GM12865 (cell line): ENCODE results near the gene PCDHAC1.
"Not testable (repeated sequence)": the region's sequence is repeated elsewhere in the genome, so short reads cannot be mapped to it uniquely, and the experiment has no call there.

Experiments used
- DNase-seq: peaks from one replicate; pipeline ENCODE4 v3.0.0; 2010; ENCODE audit warnings: low read depth
- H3K4me3 ChIP-seq: 2 replicates; pipeline ENCODE4 v1.5.1; 2011; ENCODE audit warnings: mild to moderate bottlenecking, low read depth, low read length, control low read depth
- TF ChIP-seq, protein P1 (sequence below): IDR thresholded peaks from 2 replicates; pipeline ENCODE4 v1.5.1; 2011; ENCODE audit warnings: low read length, control low read depth, low read depth, inconsistent platforms; ENCODE audit not compliant: insufficient read depth; ENCODE audit errors: missing control alignments

PCDHAC1 gene, protein sequence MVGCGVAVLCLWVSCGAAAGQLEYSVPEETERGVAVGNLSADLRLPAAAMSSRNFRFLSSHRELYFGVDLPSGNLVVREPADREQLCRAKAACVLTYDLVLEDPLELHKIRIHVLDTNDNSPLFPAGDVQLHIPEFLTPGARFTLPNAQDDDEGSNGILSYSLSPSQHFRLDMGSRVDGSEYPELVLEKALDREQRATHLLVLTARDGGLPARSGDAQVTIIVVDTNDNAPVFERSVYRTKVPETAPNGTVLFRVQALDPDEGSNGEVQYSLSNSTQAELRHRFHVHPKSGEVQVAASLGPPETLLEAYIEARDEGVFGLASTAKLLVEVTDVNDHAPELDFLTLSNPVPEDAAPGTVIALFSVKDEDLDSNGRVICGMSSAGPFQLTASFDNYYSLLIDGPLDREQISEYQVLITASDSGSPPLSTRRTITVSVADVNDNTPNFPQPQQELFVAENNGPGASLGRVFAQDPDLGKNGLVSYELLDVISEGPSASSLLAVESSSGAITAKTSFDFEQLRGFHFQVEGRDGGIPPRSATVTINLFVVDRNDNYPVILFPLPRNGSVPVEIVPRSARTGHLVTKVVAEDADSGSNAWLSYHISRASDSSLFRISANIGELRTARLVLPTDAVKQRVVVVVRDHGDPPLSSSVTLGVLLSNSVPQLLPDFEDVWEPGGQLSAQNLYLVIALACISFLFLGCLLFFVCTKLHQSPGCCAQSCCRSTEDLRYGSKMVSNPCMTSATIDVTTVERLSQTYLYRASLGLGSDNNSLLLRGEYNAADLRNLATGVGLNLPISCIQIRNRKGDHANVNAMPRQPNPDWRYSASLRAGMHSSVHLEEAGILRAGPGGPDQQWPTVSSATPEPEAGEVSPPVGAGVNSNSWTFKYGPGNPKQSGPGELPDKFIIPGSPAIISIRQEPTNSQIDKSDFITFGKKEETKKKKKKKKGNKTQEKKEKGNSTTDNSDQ

DNA sequence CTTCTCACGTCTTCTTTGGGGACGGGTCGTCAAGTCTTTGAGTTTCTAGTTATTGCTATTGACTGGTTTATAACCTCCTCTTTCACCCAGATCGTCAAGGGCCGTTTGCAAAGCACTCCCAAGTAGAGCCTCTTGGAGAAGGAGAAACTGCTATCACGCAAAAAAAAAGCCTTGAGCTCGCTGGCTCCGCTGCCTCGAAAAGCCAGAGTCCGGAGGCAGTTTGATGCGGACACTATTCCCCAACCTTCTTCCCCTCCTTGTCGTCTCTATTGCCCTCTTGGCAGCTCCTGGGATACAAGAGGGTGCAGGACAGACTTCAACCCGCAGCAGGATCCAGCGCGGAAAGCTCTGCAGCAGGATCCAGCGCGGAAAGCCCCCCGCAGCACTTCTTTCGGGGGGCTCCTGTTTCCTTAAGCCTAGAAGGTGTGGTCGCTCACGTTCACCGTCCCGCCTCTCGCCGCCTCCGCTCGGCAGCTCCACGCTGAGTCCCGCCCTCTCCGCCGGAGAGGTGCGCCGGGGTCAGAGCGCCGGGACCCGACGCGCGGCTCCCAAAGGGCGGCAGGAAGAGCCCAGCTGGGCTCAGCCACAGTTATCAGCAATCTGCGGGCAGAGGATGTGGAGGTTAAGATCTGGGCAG, at the start of gene PCDHAC1:
TSS of gene PCDHAC1 (plus strand) at position 494 of the 637 bp plus-strand sequence. CDS start 594 bp downstream, outside the sequence.
- DNase-seq = no peak
- TF ChIP-seq, protein P1, sequence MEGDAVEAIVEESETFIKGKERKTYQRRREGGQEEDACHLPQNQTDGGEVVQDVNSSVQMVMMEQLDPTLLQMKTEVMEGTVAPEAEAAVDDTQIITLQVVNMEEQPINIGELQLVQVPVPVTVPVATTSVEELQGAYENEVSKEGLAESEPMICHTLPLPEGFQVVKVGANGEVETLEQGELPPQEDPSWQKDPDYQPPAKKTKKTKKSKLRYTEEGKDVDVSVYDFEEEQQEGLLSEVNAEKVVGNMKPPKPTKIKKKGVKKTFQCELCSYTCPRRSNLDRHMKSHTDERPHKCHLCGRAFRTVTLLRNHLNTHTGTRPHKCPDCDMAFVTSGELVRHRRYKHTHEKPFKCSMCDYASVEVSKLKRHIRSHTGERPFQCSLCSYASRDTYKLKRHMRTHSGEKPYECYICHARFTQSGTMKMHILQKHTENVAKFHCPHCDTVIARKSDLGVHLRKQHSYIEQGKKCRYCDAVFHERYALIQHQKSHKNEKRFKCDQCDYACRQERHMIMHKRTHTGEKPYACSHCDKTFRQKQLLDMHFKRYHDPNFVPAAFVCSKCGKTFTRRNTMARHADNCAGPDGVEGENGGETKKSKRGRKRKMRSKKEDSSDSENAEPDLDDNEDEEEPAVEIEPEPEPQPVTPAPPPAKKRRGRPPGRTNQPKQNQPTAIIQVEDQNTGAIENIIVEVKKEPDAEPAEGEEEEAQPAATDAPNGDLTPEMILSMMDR = no peak
- H3K4me3 ChIP-seq = no peak within 1 kb of the TSS

DNA sequence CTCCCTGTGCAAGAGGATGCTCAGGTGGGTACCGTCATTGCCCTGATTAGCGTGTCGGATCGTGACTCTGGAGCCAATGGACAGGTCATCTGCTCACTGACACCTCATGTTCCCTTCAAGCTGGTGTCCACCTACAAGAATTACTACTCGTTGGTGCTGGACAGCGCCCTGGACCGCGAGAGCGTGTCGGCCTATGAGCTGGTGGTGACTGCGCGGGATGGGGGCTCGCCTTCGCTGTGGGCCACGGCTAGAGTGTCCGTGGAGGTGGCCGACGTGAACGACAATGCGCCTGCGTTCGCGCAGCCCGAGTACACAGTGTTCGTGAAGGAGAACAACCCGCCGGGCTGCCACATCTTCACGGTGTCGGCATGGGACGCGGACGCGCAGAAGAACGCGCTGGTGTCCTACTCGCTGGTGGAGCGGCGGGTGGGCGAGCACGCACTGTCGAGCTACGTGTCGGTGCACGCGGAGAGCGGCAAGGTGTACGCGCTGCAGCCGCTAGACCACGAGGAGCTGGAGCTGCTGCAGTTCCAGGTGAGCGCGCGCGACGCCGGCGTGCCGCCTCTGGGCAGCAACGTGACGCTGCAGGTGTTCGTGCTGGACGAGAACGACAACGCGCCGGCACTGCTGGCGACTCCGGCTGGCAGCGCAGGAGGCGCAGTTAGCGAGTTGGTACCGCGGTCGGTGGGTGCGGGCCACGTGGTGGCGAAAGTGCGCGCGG, 49.4 kb upstream of the PCDHAC1 start:
- not testable (repeated sequence) for DNase-seq, H3K4me3 ChIP-seq

DNA sequence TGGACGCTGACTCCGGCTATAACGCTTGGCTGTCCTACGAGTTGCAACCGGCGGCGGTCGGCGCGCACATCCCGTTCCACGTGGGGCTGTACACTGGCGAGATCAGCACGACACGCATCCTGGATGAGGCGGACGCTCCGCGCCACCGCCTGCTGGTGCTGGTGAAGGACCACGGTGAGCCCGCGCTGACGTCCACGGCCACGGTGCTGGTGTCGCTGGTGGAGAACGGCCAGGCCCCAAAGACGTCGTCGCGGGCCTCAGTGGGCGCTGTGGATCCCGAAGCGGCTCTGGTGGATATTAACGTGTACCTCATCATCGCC, 48.9 kb upstream of the PCDHAC1 start:
- TF ChIP-seq, protein P1 = no peak
- no peak for DNase-seq
- no peak overlapping the region for H3K4me3 ChIP-seq

DNA sequence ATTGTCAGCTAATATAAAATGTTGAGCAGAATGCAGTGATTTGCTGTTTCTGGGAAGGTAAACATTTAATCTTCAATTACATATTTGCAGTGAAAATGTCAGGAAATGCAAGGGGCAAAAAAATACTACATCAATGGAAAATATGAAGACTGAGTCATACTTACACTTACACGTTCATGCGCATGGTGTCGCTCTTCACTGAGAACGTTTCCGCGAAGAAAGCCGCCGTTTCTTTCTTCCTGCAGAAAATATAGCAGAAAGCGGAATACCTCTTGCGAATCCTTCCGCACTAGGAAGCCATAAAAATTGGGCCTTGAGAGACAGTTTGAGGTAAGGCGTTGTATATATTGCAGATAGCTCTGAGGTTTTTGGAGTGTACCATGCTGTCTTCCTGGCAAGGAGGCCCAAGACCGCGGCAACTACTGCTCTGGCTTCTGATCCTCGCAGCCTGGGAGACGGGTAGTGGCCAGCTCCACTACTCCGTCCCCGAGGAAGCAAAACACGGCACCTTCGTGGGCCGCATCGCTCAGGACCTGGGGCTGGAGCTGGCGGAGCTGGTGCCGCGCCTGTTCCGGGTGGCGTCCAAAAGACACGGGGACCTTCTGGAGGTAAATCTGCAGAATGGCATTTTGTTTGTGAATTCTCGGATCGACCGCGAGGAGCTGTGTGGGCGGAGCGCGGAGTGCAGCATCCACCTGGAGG, 44.1 kb upstream of the PCDHAC1 start, which contains the start of gene PCDHA13:
TSS of gene PCDHA13 (plus strand) at position 236 of the 702 bp plus-strand sequence. CDS start at position 381, 145 bp downstream.
- TF ChIP-seq, protein P1 = no peak
- DNase-seq = no peak
- H3K4me3 ChIP-seq = no peak within 1 kb of the TSS

DNA sequence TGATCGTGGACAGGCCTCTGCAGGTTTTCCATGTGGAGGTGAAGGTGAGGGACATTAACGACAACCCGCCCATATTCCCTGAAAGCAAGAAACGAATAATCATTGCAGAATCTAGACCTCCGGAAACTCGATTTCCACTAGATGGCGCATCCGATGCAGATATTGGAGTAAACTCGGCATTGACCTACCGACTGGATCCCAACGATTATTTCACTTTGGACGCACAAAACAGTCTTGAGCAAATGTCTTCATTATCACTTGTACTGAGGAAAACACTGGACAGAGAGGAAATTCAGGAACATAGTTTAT, 43.6 kb upstream of the PCDHAC1 start:
- TF ChIP-seq, protein P1 = no peak
- H3K4me3 ChIP-seq = no peak overlapping the region
- no peak for DNase-seq

DNA sequence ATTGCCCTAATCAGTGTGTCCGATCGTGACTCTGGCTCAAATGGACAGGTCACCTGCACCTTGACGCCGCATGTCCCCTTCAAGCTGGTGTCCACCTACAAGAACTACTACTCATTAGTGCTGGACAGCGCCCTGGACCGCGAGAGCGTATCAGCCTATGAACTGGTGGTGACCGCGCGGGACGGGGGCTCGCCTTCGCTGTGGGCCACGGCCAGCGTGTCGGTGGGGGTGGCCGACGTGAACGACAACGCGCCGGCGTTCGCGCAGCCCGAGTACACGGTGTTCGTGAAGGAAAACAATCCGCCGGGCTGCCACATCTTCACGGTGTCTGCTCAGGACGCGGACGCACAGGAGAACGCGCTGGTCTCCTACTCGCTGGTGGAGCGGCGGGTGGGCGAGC, 42.7 kb upstream of the PCDHAC1 start:
- TF ChIP-seq, protein P1 = no peak
- H3K4me3 ChIP-seq = no peak overlapping the region
- no peak for DNase-seq
